Panc1 (cell line): ENCODE data around the gene CORO2B. TPM values are rescaled to one million over a fixed set of nuclear protein-coding genes. Genes with fewer than 3 reads are reported as not detected.

Experiments used
- ATAC-seq: fragments of 200-7000 bp; cut with Tn5 transposase; 2 replicates; pipeline ENCODE4 v1.9.1; 2020; ENCODE audit warnings: mild to moderate bottlenecking, moderate library complexity
- BruUV-seq: library from RNA; stranded (reverse); fragments of 400-500 nt; replicated peaks from 2 replicates; lab custom pipeline; 2021; lab: Mats Ljungman, UMichigan
- CTCF ChIA-PET: fragments of 300-600 bp; sonication (Branson Sonifier 250); formaldehyde crosslinking; loops from one replicate; lab custom pipeline; 2022; ENCODE audit warnings: antibody characterized with exemption; lab: Charles Lee
- POLR2A ChIA-PET: fragments of 300-600 bp; sonication (Branson Sonifier 250); formaldehyde crosslinking; loops from one replicate; lab custom pipeline; 2022; ENCODE audit warnings: antibody characterized with exemption; lab: Charles Lee
- DNase-seq: peaks from one replicate; pipeline ENCODE4 v3.0.0-alpha.2; 2010; ENCODE audit warnings: low read depth, low spot score
- H3K27ac ChIP-seq: 2 replicates; pipeline ENCODE4 v1.5.1; 2011; ENCODE audit warnings: mild to moderate bottlenecking, low read length, inconsistent platforms
- H3K27me3 ChIP-seq: fragments of 200-500 bp; sonication (Bioruptor generic); 2 replicates; pipeline ENCODE4 v1.6.0; 2014; ENCODE audit warnings: low read length, inconsistent platforms; ENCODE audit not compliant: control insufficient read depth, insufficient read depth
- H3K36me3 ChIP-seq: fragments of 200-500 bp; sonication (Bioruptor generic); 2 replicates; pipeline ENCODE4 v1.5.1; 2014; ENCODE audit warnings: inconsistent platforms, mild to moderate bottlenecking, low read length, moderate library complexity; ENCODE audit not compliant: control insufficient read depth, insufficient read depth
- H3K4me1 ChIP-seq: 2 replicates; pipeline ENCODE4 v1.5.1; 2011; ENCODE audit warnings: inconsistent platforms, mild to moderate bottlenecking, low read length, moderate library complexity; ENCODE audit not compliant: control insufficient read depth, insufficient read depth
- H3K4me3 ChIP-seq, 2 experiments: 2 replicates each; pipeline ENCODE4 v1.5.1; 2011 to 2012; ENCODE audit warnings: low read depth in 2 of 2, low read length in 2 of 2, mild to moderate bottlenecking in 2 of 2, inconsistent platforms in 1 of 2, moderate library complexity in 1 of 2
- H3K9me3 ChIP-seq: fragments of 200-500 bp; sonication (Bioruptor generic); 2 replicates; pipeline ENCODE4 v1.5.1; 2014; ENCODE audit warnings: low read depth, mild to moderate bottlenecking, inconsistent platforms, low read length, moderate library complexity; ENCODE audit not compliant: control insufficient read depth, insufficient read depth
- CTCF ChIP-seq: fragments of 450-650 bp; IDR thresholded peaks from 2 replicates; pipeline ENCODE4 v1.5.1; 2017; ENCODE audit warnings: mild to moderate bottlenecking
- POLR2AphosphoS5 ChIP-seq: IDR thresholded peaks from 2 replicates; pipeline ENCODE4 v1.6.1; 2012; ENCODE audit warnings: mild to moderate bottlenecking, low read depth, low read length, moderate library complexity
- REST ChIP-seq, 2 experiments: IDR thresholded peaks; 2 replicates each; pipeline ENCODE4 v1.6.1; 2011 to 2012; ENCODE audit warnings: low read depth in 2 of 2, control low read depth in 1 of 2, low read length in 1 of 2, mild to moderate bottlenecking in 1 of 2, moderate library complexity in 1 of 2; ENCODE audit not compliant: insufficient read depth in 1 of 2
- SIN3A ChIP-seq: IDR thresholded peaks from 2 replicates; pipeline ENCODE4 v1.6.1; 2012; ENCODE audit warnings: low read depth, mild to moderate bottlenecking, low read length, moderate library complexity, borderline replicate concordance; ENCODE audit not compliant: insufficient read depth
- TCF7L2 ChIP-seq: IDR thresholded peaks from 2 replicates; pipeline ENCODE4 v1.6.1; 2011; ENCODE audit warnings: mild to moderate bottlenecking, low read depth, low read length, inconsistent platforms
- in situ Hi-C: cut with HindIII; loops from 2 replicates; pipeline ENCODE4 v1.10.0; 2016; ENCODE audit warnings: low sequenced_read_pairs, low pct_unique_long_range_greater_than_20kb
- intact Hi-C: fragments of 100-400 bp; cut with micrococcal nuclease; formaldehyde crosslinking; loops from one replicate; pipeline ENCODE4 v1.10.0; 2022; ENCODE audit not compliant: unreplicated experiment
- total RNA-seq: library from RNA; stranded (reverse); gene quantifications from one replicate; pipeline ENCODE4 v1.2.1, GENCODE V29; 2021; ENCODE audit not compliant: unreplicated experiment

CORO2B gene
- total RNA-seq, 1 experiment from 2014 or later: 0.36 TPM

GRCh38 chr15:68618394-68618793 lies 39.6 kb downstream of the CORO2B start:
- no peak for DNase-seq
- Histone ChIP-seq H3K27me3 (no peaks in the 10 kb centered on the region; the same call in 1 of the 2 replicates), H3K4me1 (no peaks in the 10 kb centered on the region), H3K27ac (no peak overlapping the region), H3K4me3 (no peak overlapping the region), H3K9me3 (no peaks in the 10 kb centered on the region), H3K36me3 (no peaks in the 10 kb centered on the region)
- no peak for ATAC-seq
- intact Hi-C loops (no loop called here), in situ Hi-C loops (no loop called here)
- TF ChIP-seq REST (IDR thresholded peaks at IDR 0.05; ENCODE audit: insufficient read depth in 1 of 2, low read depth in 2 of 2, low read length in 1 of 2): no peak
- no peak for TF ChIP-seq CTCF
- TF ChIP-seq POLR2AphosphoS5: no peak
- TF ChIP-seq TCF7L2: no peak
- no peak for TF ChIP-seq SIN3A
- ChIA-PET POLR2A (no interaction called here), CTCF (no interaction called here)
- no TSS peak for BruUV-seq

- intact Hi-C loops: no loop called here
These were observed 40.3 kb downstream of the CORO2B start for GRCh38 chr15:68618908-68619698.

More at GRCh38 chr15:68618908-68619698, 40.3 kb downstream of the CORO2B start:
- no peak overlapping the region for H3K27ac ChIP-seq
- ChIA-PET POLR2A (no interaction called here), CTCF (no interaction called here)
- no peaks in the 10 kb centered on the region for H3K4me1 ChIP-seq
- BruUV-seq: no TSS peak
- no peaks in the 10 kb centered on the region for H3K36me3 ChIP-seq
- H3K9me3 ChIP-seq: no peaks in the 10 kb centered on the region
- in situ Hi-C loops: no loop called here
- ATAC-seq (no peak), DNase-seq (no peak)
- TF ChIP-seq SIN3A (no peak), POLR2AphosphoS5 (no peak), TCF7L2 (no peak), CTCF (no peak), REST (IDR thresholded peaks at IDR 0.05; ENCODE audit: insufficient read depth in 1 of 2, low read depth in 2 of 2, low read length in 1 of 2) (no peak)
- H3K4me3 ChIP-seq: no peak overlapping the region
- H3K27me3 ChIP-seq: no peaks in the 10 kb centered on the region
